NOMO-1 treated with DMSO at 0.1 percent for 48 hours (cell line): Measurements from ENCODE around the gene GALR1.
"Not testable (repeated sequence)": the region's sequence is repeated elsewhere in the genome, so short reads cannot be mapped to it uniquely, and the experiment has no call there.

Source experiments
- DNase-seq: peaks from one replicate; lab custom pipeline; 2025; ENCODE audit not compliant: unreplicated experiment; lab: John Stamatoyannopoulos, UW

The GALR1 gene

DNA sequence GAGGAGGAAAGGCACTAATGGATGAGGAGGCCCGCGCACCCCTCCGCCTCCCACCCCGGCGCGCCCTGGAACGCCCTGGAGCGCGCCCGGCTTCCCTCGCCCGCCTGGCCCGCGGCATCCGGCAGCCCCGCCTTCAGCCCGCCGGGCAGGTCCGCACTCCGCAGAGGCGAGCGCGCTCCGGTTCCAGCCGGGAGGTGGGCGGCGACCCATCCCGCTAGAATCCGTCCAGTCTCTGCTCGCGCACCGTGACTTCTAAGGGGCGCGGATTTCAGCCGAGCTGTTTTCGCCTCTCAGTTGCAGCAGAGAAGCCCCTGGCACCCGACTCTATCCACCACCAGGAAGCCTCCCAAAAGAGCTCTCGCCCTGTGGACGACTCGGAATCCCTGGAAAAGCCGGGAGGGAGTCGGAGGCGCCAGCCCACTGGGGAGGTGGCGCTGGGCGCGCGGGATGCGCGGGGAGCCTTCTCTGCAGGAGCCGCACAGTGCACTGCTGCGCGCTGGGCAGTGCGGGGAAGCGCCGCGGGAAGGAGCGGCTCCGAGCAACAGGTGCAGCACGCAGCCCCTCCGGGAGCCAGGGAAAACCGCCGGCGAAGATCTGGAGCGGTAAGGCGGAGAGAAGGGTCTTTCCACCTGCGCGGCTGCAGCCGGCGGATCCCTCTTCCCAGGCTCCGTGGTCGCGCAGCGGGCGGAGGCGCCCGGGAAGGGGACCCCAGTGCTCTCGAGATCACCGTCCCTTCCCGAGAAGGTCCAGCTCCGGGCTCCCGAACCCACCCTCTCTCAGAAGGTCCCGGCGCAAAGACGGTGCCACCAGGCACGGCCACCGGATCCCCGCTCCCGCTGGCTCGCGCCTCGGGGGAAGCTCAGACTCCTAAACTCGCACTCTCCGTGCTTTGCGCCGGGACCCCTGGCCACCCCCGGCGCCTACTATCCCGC lies at the start of gene GALR1:
TSS of gene GALR1 (plus strand) at position 280 of the 932 bp plus-strand sequence. CDS start 701 bp downstream, outside the sequence.
- no peak for DNase-seq

DNA sequence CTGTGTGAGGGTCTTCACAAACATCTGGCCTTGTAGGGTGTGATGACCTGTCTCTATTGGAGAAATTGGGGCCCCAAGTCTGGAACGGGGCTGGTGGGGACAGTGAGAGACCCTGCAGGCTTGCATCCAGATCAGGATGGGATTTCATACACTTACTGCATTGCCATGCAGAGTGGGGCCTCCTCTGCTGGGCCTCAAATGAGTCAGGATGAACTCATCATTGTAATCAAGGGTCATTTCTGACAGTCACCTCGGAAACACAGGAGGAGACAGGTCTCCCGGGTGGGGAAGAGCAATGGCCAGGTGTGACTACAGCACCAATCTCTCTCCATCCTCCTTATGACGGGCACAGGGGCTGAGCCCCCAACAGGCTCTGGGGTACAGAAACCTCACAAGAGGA lies 48.1 kb upstream of the GALR1 start:
- DNase-seq: no peak

- no peak for DNase-seq
These were observed 47.3 kb upstream of the GALR1 start for GRCh38 chr18:77202329-77202728.

DNA sequence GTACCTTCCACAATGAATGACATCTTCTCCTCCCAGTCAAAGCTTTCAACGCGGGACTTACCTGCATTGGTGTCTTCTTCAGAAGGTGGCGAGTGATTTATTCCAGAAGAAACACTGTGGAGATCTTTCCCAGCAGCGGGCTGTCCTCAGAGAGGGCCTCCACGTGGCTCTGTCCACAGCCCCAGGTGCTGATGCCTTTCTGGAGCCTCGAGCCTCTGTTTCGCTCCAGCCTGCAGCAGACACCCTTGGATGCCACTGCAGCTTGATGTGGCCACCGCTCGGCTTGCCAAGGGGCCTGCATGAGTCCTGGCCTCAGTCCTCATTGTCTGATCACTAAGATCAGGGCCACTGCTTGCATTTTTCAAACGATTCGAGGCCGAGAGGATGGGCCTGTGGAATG lies 46.6 kb upstream of the GALR1 start:
- DNase-seq: no peak

DNA sequence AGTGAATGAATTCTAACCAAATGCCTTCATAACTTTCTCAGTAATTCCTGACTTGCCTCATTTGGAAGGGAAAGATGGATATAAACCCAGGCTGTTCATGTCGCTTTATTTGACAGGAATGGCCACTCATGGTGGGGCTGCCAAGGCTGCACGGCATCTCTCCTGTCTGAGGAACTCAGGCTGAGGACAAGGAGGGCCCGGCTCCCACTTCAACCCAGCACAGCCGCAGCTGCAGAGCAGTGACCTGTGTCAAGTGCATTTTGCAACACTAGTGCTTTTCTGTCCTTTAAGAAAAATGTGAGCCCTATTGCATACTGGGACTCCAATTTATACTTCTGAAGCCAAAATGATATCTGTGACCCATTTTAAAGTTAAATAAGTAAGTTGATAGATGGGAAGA lies 45.8 kb upstream of the GALR1 start:
- DNase-seq: no peak

DNA sequence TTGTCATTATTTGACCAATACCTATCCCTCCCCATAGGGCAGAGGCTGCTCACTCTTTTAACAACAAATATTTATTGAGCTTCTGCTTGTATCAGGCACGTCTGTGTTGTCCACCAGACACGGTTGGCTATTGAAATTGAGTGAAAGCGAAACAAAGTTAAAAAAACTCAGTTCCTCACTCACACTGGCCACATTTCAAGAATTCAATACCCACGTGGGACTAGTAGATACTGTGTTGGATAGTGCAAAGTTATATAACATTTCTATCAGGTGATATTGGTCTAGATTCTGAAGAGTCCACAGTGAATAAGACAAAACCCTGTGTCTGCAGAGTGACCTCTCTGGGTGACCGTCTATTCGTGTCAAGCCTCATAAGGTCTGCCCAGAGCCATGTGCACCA lies 43.9 kb upstream of the GALR1 start:
- DNase-seq: no peak

DNA sequence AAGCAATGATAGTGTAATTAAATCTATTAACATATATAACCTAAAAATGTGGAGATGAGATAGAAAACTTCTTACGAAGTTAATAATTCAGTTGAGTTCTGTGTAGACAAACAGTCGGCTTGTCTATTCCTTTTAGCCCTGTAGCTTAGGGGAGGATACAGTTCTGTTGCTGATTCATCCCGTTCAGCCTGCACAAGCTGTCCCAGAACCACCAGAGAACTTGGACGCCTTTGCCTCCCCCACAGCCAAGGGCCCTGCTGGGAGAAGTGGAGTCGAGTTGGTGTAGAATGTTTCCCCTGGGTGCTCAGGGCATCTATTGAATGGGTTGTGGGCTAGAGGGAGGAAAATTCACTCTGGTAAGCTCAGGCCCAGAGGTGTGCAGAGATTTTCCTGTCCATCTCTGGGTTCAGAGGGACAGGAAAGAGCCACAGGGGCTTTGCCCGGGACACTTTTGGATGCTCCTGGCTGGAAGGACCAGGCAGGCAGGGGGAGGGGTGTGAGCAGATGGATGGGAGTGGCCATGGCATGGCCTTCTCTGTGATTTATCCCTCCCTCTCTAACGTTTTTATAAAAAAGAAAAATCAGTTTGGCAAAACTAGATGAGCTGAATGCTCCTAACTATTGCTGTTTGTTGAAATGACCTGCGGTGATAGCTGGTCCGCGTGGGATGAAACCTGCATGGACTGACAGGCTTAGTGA lies 42.8 kb upstream of the GALR1 start:
- no peak for DNase-seq

- DNase-seq: peak; percentile 11
These were observed 42.1 kb upstream of the GALR1 start for GRCh38 chr18:77207540-77207939.

DNA sequence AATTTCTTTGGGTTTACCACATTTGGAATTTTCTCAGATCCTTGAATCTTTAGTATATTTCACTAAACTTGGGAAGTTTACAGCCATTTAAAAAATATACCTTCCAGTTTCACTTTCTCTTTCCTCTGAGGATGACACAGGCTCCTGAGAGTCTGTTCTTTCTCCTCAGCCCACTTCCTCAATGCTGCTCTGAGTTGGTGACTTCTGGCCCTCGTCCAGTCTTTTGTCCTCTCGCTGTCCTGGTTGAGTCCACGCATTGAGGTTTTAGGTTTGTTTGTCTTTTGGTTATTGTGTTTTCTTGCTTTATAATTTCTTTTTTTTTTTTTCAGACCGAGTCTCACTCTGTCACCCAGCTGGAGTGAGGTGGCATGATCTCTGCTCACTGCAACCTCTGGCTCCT lies 40.7 kb upstream of the GALR1 start:
- DNase-seq: peak; percentile 79

DNA sequence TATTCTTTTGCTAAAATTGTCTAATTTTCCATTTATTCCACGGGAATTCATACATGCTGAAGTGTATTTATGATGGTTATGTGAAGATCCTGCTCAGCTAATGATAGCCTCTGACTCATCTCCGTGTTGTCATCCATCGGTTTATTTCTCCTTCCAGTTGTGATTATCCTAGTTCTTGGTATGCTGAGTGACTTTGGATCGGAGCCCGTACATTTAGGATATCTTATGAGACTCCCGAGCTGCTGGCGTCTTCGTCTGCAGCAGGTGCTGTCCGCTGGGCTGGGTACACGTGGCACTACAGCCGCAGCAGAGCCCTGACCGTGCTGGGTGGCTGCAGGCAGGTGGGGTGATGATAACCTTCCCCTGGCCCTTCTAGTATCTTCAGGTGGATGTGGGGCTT lies 40.1 kb upstream of the GALR1 start:
- no peak for DNase-seq

GRCh38 chr18:77210249-77210648 lies 39.4 kb upstream of the GALR1 start:
- DNase-seq: no peak

DNA sequence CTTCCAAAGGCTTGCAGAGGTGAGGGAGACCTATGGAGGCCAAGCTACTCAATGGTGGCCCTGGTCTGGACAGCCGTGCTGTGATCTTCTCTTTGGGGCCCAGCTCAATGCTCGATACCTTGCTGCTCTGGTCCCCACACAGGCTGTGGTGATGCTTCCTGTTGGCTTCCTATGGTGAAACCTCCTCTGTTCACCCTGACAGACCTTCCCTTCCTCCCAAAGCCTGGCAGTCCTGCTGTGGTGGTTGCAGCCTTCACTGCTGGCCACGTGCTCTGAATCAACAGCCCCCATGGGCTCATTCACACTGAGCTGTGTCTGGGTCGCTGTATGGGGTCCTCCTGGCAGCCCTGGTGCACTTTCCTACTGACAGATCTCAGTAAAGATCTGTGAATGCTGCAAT lies 31.0 kb upstream of the GALR1 start:
- DNase-seq: no peak

DNA sequence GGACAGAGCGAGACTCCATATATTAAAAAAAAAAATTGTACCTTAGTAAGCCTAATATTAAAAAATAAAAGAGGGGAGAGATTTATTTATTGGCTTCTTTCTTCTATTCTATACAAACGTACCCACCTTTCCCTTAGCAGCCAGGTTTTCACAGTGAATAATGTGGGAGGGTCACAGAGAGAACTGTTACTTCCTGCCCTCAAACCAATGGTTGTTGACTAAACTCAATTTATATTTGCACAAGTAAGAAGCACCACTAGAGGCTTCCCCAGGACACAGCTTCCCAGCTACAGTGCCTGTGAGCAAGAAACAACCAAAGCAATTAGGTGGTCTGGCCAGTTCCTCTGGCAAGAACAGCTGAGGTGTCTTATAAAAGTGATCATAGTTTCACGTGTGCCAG lies 28.9 kb upstream of the GALR1 start:
- no peak for DNase-seq

DNA sequence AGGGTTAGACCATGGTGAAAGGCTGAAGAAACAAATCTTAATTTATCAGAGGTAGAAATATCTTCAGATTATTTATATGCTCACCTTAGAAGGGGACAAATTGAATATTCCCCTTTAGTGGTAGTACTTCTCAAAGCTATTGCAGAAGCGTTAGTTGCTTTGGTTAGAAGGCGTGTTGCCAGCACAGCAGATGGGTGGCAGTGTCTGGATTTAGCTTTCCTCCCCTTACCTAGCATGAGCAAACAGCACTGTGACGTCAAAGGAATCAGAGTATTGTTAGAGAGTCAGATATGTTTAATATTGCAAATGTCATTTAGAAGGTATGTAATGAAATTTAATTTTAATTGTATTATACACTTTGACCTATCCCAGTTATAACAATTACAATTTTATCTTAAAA lies 27.2 kb upstream of the GALR1 start:
- DNase-seq: no peak

- DNase-seq: no peak
These were observed 26.4 kb upstream of the GALR1 start for GRCh38 chr18:77223221-77223639.

- DNase-seq: peak; percentile 73
These were observed 26.0 kb upstream of the GALR1 start for GRCh38 chr18:77223653-77224052.

DNA sequence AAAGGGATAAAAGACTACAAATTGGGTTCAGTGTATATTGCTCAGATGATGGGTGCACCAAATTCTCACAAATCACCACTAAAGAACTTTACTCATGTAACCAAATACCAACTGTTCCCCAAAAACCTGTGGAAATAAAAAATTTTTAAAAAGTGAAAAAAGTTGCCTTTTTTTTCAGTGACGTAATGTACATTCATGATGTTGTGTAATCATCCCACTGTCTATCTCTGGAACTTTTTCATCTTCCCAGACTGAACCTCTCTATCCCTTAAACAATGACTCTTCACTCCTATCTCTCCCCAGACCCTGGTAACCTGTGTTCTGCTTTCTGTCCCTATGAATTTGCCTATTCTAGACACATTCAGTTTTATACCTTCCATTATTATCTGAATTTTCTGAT lies 19.0 kb upstream of the GALR1 start:
- no peak for DNase-seq

- DNase-seq: no peak
These were observed 14.9 kb upstream of the GALR1 start for GRCh38 chr18:77234504-77235365.

DNA sequence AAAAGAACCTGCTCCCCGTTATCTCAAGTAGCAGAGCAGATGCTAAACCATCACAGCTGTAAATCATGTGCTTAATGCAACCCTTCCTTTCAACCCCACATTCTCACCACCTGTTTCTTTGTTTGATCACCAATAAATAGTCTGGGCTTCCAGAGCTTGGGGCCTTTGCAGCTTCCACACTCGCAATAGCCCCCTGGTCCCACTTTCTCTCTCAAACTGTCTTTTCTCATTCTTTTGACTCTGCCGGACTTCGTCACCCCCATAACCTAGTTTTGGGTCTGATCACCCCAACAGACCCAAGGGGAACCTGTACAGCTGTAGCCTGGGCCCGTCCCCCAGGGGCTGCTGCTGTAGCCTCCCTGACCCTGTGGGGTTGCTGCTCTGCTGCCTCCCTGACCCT lies 10.4 kb upstream of the GALR1 start:
- DNase-seq: not testable (repeated sequence)

DNA sequence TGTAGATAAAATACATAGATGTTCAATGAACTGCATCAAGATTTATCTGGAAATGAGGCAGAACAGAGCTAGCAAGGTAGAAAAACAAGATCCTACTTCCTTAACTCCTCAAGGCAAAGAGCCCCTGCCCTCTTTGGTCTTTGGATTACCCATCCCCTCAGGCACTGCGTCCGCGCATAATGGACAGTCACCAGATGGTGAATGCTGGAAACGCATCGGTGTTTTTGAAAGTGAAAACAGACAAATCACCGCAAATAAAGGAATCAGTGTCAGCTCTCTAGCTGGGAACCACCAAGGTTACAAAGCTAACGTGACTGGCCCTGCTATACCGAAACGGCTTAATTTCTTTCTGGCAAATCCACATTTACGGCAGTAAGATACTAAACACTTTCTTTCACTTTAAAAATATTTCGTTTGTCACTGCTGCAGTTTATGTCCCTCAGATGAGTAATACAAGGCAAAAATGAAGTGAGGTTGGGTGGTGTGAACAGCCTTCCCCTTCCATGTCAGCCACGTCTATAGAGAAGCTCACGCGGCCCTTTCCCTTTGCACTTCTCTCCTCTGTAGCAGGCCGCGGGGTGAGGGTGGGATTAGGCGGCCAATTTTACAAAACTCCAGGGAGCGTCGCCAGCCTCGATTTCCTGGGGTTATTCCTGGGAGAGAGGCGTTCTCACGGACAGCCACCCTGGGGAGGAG lies 627 bp upstream of the GALR1 start:
- DNase-seq: no peak

GRCh38 chr18:77250501-77250925 lies 865 bp downstream of the GALR1 start:
- DNase-seq: no peak
